RPMI7951 (cell line): ENCODE data around the gene MACROH2A1. TPM values are rescaled to one million over a fixed set of nuclear protein-coding genes. Genes with fewer than 3 reads are reported as not detected.

ENCODE experiments used
- DNase-seq: peaks from one replicate; pipeline ENCODE4 v3.0.0-alpha.2; 2012; ENCODE audit warnings: low read depth
- total RNA-seq: library from RNA; depleted of rRNA; stranded (reverse); fragments of >200 nt; shearing (Covaris generic); gene quantifications from 2 replicates; pipeline ENCODE4 v1.2.3, GENCODE V29; 2014

Gene MACROH2A1
- total RNA-seq, 1 experiment from 2014 or later, result 235 TPM

GRCh38 chr5:135356522-135357318 lies 42.3 kb downstream of the MACROH2A1 start:
- DNase-seq, result peak; percentile 47

- no peak for DNase-seq
These were observed 43.9 kb downstream of the MACROH2A1 start for GRCh38 chr5:135355169-135355568.

- DNase-seq, result peak; percentile 70
These were observed 44.9 kb downstream of the MACROH2A1 start for GRCh38 chr5:135353952-135354721.

GRCh38 chr5:135350536-135350935 lies 48.5 kb downstream of the MACROH2A1 start:
- no peak for DNase-seq

GRCh38 chr5:135349886-135350285 lies 49.1 kb downstream of the MACROH2A1 start:
- no peak for DNase-seq

GRCh38 chr5:135349451-135349850 lies 49.6 kb downstream of the MACROH2A1 start:
- DNase-seq, result no peak

DNA sequence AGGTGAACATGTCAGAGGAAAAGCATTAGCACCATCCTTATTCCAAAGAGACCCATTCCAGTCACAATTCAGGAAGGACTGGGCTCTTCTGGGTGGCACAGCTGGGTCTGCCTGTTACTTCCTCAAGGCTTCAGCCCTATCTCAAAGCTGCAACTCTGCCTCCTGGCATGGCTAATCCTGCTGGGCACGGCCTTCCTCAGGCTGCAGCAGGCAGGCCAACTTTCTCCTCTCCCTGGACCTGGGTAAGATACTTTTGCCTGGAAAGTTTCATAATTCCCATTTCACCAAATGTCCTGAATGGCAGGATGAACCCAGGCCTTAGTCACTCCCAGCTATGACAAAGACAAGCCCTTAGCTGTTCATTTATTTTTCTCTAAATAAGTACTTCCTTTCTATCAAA lies 50.1 kb downstream of the MACROH2A1 start:
- DNase-seq, result no peak

GRCh38 chr5:135347392-135347791 lies 51.6 kb downstream of the MACROH2A1 start:
- DNase-seq, result no peak

DNA sequence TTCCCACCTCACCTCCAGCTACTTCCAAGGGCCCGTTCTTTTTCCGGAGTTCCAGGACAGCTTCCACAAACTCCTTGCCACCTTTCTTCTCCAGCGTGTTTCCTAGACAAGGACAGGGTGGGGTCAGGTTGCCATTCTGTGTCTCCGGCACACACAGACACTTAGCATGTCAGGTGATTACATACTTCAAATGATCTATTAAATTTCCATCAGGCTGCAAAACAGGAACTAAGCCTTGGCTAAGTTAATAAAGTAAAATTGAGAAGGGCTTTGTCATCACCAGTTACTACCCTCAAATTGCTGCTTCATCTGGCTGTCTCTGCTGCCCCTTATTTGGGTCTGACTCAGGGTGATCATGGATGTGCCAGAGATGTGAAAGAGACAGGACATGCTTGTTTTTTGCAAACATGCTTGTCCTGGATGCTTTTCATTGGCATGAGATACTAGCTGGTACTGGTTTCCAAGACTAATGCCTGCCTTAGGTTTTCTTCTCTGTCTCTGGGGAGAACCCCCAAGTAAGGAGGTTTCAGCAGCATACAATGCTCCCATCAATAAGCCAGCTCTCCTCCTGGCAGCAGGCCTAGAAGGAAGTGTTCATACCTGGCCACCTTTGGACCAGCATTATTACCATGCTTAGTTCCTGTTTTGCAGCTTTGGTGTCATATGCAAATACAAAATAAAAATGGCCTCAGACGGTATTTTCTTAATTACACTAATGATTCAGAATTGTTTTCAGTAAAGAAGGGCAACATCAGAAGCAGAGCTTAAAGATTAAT lies 52.9 kb downstream of the MACROH2A1 start:
- no peak for DNase-seq

GRCh38 chr5:135344349-135344748 lies 54.7 kb downstream of the MACROH2A1 start:
- DNase-seq, result peak; percentile 39

- peak; percentile 63 for DNase-seq
These were observed 55.6 kb downstream of the MACROH2A1 start for GRCh38 chr5:135343413-135343812.

- no peak for DNase-seq
These were observed 56.5 kb downstream of the MACROH2A1 start for GRCh38 chr5:135342551-135342875.

- no peak for DNase-seq
These were observed 57.1 kb downstream of the MACROH2A1 start for GRCh38 chr5:135341696-135342550.

DNA sequence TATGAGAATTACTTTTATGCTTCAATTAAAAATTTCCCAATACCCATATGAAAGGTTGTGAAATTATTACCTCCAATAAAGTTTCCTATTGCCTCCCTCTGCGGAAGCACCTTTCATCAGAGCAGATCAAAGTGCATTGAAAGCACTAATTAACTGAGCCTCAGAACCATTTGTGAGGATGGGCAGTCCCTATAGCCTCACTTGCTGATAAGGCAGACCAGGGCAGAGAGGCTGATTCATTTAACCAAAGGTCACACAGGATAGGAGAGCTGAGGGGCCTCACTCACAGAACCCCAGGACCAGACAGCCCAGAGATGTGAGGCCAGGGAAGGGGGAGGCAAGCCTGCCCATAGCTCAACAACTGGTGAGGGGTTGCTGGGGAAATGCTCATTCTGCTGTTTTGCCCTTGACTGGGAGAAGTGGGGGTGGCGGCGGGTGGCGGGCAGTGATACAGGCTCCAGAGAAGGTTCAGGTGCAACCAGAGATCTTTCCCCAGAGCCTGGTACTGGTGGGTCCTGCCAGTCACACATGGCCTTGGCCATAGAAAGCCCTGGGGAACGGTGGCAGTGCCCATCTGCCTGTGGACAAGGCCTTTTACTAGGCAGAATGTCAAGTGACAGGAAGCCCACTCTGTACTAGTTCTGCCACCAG lies 57.9 kb downstream of the MACROH2A1 start:
- no peak for DNase-seq

GRCh38 chr5:135340568-135340967 lies 58.5 kb downstream of the MACROH2A1 start:
- no peak for DNase-seq

DNA sequence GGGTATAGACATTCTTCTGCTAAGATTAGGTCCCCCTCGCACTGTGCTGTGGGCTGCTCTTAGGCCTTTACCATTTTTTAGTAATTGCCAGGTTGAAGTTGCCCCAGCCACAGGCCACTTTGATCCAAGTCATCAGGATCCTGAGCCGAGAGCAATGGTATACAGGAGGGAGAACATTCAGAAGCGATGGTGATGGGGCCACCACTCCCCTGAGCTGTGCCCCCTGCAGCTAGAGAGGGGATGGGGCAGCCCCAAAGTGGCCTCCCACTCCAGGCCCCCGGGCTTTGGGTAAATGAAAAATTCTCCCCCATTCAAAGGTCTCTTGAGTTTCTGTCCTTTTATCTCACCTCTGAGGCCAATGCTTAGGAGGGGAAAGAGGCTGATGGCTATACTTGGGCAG lies 59.4 kb downstream of the MACROH2A1 start:
- no peak for DNase-seq

DNA sequence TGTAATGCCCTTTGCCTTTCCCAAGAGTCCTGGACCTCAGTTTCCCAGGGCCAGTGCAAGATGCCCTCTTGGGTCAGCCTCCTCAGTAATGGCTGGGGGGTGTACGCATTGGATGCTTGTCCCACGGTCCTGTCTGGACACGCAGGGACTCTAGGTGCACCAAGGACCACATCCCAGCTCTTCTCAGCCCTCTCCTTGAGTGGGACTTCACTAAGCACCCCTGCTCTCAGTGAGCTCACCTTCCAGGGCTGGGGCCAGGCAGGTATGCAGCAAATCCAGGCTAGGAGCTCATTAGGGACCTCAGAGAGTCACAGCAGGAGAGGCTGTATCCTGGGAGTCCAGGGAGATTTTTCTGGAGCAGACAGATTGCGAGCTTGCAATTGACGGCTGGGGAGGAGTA lies 59.8 kb downstream of the MACROH2A1 start:
- DNase-seq, result no peak

- peak; percentile 38 for DNase-seq
These were observed 62.0 kb downstream of the MACROH2A1 start for GRCh38 chr5:135337064-135337463.

- DNase-seq, result peak; percentile 21
These were observed 63.8 kb downstream of the MACROH2A1 start for GRCh38 chr5:135335031-135335828.
